SU-DHL-6 (cell line): ENCODE data around the gene MYO10.

ENCODE experiments used
- EZH2phosphoT487 ChIP-seq: fragments of 200-600 bp; sonication (generic), shearing (Covaris generic); conservative IDR thresholded peaks from 2 replicates; pipeline ENCODE4 v1.6.1; 2018; ENCODE audit warnings: mild to moderate bottlenecking, antibody characterized with exemption, low read length, moderate library complexity, mixed read lengths
- TF ChIP-seq, protein P1 (sequence below): fragments of 200-600 bp; sonication (generic); IDR thresholded peaks from one replicate; pipeline ENCODE4 v1.5.1; 2017; ENCODE audit warnings: antibody characterized with exemption, mild to moderate bottlenecking, low read length, moderate library complexity; ENCODE audit not compliant: insufficient read depth, poor library complexity, severe bottlenecking

DNA sequence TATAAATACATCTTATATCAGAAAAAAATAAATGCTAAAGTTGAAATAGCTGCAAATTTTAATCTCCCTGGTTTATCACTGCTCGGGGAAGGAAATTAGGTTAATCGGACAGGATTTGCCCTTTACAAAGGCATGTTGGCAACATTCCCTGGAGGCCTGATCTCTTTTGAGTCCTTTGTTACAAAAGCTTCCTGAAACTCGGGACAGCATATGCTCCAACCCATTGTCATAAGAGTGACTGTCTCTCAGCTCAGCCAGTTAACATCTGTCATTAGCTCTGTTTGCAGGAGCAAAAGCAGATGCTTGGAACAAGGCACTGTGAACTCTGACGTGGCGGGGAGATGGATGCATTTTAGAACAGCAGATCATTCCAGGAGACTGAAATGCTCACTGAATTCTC is 80.6 kb downstream of the MYO10 start:
- TF ChIP-seq, protein P1, sequence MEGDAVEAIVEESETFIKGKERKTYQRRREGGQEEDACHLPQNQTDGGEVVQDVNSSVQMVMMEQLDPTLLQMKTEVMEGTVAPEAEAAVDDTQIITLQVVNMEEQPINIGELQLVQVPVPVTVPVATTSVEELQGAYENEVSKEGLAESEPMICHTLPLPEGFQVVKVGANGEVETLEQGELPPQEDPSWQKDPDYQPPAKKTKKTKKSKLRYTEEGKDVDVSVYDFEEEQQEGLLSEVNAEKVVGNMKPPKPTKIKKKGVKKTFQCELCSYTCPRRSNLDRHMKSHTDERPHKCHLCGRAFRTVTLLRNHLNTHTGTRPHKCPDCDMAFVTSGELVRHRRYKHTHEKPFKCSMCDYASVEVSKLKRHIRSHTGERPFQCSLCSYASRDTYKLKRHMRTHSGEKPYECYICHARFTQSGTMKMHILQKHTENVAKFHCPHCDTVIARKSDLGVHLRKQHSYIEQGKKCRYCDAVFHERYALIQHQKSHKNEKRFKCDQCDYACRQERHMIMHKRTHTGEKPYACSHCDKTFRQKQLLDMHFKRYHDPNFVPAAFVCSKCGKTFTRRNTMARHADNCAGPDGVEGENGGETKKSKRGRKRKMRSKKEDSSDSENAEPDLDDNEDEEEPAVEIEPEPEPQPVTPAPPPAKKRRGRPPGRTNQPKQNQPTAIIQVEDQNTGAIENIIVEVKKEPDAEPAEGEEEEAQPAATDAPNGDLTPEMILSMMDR: no peak
- TF ChIP-seq EZH2phosphoT487: no peak
